HG03521 (cell line): ENCODE data around the gene CHPF.

Experiments
- ATAC-seq: cut with Tn5 transposase; IDR thresholded peaks from one replicate; pipeline ENCODE4 v1.9.1; 2021; ENCODE audit warnings: mild to moderate bottlenecking, moderate library complexity; ENCODE audit not compliant: unreplicated experiment

The CHPF gene

DNA sequence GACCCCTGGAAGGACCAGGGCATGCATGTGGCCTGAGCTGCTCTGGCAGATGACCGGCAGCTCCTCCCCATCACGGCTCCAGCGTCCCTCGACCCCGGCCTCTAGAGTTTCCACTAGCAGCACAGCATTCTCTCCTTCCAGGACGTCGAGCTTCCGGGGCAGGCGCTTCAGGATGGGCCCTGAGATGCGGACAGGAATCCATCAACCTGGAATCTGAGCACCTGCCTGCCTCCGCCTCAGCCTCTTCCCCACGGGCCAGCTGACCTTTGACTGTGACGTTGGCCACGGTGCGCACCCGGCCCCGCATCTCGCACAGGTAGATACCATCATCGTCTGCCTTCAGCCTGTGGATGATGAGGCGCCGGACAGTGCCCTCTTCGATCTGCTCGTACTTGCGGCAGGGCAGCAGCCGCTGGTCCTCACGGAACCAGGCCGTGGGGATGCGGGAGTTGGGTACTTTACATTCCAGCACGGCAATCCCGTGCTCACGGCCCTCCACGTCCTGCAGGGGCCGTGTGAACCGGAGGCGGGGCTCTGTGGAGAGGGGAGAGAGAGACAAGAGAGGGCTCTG is 24.3 kb upstream of the CHPF start:
- ATAC-seq = no peak

GRCh38 chr2:219567131-219567530 is 23.5 kb upstream of the CHPF start:
- ATAC-seq = no peak

DNA sequence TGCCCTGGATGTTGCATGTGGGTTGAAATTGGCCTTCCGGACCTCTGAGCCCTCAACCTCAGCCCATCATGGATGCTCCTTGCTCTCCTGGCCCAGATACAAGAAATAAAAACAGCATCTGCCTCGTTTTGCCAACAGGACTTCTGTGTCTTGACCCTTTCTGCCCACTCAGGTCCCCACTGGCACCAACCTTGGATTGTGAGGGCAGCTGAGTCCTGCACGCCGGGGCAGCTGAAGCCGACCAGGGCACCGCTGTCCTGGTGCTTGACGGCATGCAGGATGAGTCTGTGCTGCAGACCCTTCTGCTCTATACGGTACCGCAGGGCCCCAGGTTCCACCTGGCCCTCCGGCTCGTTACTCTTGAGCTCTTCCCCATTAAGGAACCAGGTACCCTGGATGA is 23.0 kb upstream of the CHPF start:
- ATAC-seq = no peak

DNA sequence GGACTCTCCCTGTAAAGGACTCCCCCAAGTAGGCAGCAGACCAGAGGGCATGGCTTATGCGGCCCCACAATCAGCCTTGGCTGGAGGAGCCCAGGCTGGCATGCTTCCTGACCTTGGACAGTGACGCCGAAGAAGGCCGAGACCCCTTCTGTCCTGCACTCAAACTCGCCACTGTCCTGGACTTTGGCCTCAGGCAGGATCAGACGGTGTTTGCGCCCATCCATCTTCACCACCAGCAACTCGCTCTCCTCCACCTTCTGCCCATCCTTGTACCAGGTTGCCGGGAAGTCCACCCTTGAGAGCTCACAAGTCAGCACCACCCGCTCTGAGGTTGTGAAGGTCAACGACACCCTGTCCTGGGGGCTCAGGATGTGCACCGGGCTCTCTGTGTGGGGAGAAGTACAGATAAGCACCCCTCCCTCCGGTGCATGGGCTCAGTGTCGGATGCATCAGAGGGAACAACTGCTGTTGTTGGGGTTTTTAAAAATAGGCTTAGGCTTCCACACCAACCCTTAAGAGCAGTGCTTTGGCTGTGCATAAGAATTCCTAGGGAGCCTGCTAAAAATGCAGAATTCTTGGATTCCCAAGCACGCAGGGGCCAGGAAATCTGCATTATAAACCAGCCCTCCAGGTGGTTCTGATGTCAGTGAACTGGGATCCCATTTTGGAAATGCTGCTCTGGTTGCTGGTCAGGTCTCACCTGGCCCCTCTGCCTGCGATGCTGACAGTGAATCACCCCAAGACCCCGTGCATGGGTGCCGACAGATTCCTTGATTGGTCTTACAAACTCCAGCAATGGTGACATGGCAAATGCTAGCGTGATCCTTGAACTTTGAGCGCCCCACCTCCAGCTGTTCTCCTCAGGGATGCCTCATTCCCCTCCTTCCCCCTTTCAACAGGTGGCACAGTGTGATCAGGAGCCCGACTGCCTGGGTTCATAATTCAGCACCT is 21.8 kb upstream of the CHPF start:
- no peak for ATAC-seq

DNA sequence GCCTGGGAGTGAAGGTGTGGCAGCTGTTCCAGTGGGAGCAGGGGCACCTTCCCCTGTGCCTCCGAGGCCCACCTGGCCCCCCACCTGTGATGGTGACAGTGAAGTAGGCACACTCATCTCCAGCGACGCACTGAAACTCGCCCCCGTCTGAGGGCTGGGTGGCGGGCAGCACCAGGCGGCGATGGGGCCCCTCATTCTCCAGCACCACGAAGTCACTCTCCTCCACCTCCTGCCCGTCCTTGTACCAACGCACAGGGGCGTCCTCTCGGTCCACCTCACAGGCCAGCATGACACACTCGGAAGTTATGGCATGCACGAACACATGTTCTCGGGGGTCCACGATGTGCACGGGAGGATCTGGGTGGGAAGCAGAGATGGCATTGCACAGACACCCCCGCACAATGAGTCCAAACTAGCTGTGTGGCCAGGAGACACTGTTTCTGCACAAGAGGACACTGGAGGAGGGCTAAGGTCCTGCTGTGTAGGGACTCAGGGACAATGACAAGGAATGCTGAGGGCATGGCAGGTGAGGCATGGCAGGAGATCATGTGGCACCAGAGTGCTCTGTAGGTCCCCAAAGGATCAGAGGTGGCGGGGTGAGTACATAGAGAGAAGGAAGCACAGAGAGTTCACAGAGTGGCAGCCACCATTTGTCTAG is 19.8 kb upstream of the CHPF start:
- no peak for ATAC-seq

- no peak for ATAC-seq
Measured at GRCh38 chr2:219562049-219563020, 18.7 kb upstream of the CHPF start.

- no peak for ATAC-seq
Measured at GRCh38 chr2:219561179-219562048, 17.8 kb upstream of the CHPF start.

DNA sequence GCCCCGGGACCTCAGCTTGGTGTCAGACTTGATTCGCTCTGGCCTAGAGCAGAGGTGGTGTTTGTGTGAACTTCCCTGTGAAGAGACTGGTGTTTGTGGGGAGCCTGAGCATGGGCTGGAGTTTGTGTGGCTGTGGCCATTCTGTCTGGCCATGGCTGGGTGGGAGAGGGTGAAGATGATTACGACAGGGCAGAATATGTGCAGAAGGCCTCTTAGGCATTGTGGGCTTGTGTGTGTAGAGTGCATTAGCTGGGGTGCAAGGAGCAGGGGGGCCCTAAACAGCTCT is 17.2 kb upstream of the CHPF start:
- no peak for ATAC-seq

- no peak for ATAC-seq
Measured at GRCh38 chr2:219560037-219560892, 16.7 kb upstream of the CHPF start.

DNA sequence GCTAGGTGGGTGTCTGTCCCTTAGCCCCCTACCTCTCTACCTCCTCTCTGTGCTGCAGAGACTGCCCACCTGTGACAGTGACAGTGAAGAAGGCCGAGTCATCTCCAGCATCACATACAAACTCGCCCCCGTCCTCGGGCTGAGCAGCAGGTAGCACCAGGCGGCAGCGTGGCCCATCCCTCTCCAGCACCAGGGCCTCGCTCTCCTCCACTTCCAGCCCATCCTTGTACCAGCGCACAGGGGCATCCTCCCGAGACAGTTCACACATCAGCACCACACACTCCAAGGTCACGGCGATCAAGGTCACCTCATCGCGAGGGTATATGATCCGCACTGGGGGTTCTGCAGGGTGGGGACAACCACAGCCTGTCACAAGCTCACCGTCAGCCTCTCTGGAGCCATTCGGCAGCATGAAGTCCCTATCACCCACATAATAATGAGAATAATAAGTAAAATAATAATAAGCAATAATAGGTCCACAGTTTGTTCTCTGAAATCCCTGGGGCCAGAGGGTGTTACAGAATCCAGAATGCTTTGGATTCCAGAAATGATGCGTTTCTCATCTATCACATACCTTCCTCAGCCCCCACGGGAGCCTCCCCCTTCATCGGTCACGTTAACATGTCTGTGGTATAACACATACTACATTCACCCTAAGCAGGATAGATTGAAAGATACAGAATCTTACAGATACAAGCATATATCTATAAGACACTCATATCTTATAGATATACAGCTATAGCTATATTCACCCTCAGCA is 15.7 kb upstream of the CHPF start:
- ATAC-seq = no peak

DNA sequence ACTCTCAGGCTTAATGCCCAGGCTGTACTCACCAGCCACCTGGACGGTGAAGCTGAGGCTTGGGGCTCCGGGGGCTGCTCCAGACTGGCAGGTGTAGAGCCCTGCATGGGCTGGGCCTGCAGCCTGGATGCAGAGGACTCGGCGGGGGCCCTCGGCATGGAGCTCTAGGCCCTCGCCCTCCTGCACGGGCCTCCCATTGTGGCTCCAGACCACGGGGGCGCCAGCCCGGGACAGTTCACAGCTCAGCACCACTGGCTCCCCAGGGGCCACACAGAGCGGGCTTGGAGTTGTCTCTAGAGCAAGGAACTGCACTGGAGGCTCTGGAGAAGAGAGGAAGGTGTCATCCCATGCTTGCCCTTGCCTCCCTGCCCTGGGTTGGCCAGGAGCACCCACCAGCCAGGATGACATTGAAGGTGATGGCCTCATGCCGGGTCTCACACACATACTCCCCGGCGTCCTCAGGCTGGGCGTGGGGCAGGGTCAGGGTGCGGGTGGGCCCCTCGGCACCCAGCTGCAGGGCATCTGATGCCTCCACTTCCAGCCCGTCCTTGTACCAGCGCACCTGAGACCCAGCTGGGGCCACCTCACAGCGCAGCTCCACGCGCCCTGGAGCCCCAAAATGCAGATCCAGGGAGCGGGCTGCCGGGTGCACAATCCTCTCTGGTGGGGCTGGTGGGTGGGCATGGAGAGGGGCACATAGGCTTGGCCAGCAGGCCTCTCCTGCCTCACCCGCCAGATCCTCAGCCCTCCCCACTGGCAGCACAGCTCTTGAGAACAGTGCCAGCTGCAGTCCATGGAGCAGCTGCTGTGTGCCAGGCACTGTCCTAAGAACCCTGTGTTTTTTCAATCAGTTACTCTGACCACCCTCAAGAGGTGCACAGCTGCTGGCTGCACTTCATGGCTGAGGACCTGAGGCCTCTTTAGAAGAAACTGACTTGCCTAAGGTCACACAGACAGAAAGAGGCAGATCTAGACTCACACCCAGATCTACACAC is 14.5 kb upstream of the CHPF start:
- no peak for ATAC-seq

DNA sequence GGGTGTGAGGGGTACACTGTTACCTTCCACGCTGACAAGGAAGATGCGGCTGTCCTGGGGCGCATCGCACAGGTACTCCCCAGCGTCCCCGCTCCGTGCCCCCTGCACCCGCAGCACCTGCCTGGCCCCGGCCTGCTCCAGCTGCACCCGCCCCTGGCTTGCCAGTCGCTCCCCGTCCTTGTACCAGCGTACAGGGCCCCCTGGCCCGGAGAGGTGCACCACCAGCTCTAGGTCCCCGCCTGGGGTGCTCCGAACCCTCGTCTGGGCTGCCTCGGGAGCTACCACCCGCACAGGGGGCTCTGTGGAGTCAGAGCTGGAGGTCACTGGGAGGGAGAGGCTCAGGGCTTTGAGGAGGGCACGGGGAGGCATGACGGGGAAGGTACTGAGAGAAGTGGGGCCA is 13.7 kb upstream of the CHPF start:
- no peak for ATAC-seq

GRCh38 chr2:219556413-219556812 is 12.8 kb upstream of the CHPF start:
- ATAC-seq = no peak

- ATAC-seq = no peak
Measured at GRCh38 chr2:219555956-219556355, 12.3 kb upstream of the CHPF start.

DNA sequence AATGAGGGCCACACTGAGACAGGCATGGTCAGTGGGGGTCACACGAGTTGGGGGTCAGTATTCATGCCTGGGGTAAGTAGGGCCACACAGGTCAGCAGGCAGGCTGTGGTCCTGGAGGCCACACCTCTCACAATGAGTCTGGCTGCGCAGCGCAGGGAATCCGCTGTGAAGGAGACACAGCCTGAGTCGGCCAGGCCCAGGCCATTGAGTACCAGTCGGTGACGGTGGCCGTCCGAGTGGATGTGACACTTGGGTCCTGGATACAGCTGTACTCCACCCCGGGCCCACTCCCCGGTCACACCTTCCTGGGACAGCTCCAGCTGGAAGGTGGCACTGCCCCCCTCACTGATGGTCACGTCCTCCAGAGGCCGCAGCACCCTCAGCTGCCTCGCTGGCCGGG is 10.7 kb upstream of the CHPF start:
- ATAC-seq = no peak

GRCh38 chr2:219553463-219553963 is 9.9 kb upstream of the CHPF start:
- no peak for ATAC-seq

GRCh38 chr2:219553168-219553417 is 9.5 kb upstream of the CHPF start:
- ATAC-seq = no peak
